Epithelial cell of esophagus (primary cell): Measurements from ENCODE around the gene RAB25.

Experiments used
- DNase-seq: peaks from one replicate; pipeline ENCODE4 v3.0.0; 2010; ENCODE audit warnings: low read depth
- H3K4me3 ChIP-seq: 2 replicates; pipeline ENCODE4 v1.5.1; 2011; ENCODE audit warnings: mild to moderate bottlenecking, low read length, control low read depth
- CTCF ChIP-seq: IDR thresholded peaks from 2 replicates; pipeline ENCODE4 v1.5.1; 2011; ENCODE audit warnings: low read depth, mild to moderate bottlenecking, low read length, control low read depth, inconsistent platforms; ENCODE audit not compliant: insufficient read depth; ENCODE audit errors: missing control alignments

Gene RAB25

GRCh38 chr1:156086256-156086662, 25.3 kb downstream of the RAB25 start:
- TF ChIP-seq CTCF = no peak
- DNase-seq = no peak
- H3K4me3 ChIP-seq = no peak overlapping the region

- no peak overlapping the region for H3K4me3 ChIP-seq
- no peak for TF ChIP-seq CTCF
- no peak for DNase-seq
Measured at GRCh38 chr1:156089704-156090103, 28.7 kb downstream of the RAB25 start.

GRCh38 chr1:156090138-156090839, 29.3 kb downstream of the RAB25 start:
- DNase-seq = no peak
- TF ChIP-seq CTCF = no peak
- H3K4me3 ChIP-seq = no peak overlapping the region

GRCh38 chr1:156090840-156091188, 29.9 kb downstream of the RAB25 start:
- peak; percentile 89 for DNase-seq
- TF ChIP-seq CTCF = peak; percentile 78
- no peak overlapping the region for H3K4me3 ChIP-seq

- no peak for DNase-seq
- TF ChIP-seq CTCF = no peak
- H3K4me3 ChIP-seq = no peak overlapping the region
Measured at GRCh38 chr1:156091610-156092009, 30.6 kb downstream of the RAB25 start.

- peak; percentile 27 for TF ChIP-seq CTCF
- DNase-seq = peak; percentile 93
- no peak overlapping the region for H3K4me3 ChIP-seq
Measured at GRCh38 chr1:156095906-156096508, 35.0 kb downstream of the RAB25 start.

- no peak overlapping the region for H3K4me3 ChIP-seq
- TF ChIP-seq CTCF = peak; percentile 98
- DNase-seq = peak; percentile 86
Measured at GRCh38 chr1:156096640-156097391, 35.9 kb downstream of the RAB25 start.
